ENCODE results near the gene PICALM. TPM values are rescaled to one million over a fixed set of nuclear protein-coding genes. Genes with fewer than 3 reads are reported as not detected.

PICALM gene
- total and polyA plus RNA-seq, 2 of the 4 experiments (the other 2 are of a cell fraction), result 235 to 453 TPM

DNA sequence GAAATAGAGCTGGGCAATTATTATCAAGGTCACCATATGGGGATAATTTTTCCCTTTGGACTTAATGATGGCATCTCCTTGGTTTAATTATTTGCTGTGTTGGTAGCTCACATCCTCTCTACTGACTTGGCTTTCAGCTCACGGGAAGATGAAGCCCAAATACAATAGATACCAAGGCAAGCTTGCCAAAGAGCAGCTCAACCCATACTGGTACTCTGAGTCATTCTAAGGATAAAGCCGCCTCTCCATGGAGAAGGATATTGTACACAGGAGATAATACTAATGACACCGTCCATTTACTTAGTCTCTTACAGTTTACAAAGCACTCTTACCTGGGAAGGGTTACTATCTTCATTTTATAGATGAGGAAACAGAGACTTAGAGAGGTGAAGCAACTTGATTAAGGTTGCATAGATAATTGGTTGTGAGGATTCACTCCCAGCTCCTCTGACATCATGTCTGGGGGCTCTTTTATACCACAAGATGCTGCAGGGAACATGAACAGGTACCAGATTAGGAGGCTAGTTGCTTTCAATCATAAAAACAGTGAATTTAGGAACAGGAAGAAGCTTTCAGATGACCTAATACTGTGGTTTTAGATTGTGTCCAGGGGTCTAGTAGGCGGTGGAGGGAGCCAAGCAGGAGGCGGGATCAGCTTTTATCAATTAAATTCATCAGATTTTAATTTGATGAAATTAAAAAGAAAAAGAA, 48.3 kb upstream of the PICALM start:
- H3K36me3 ChIP-seq (ENCODE audit: control insufficient read depth, insufficient read depth, low read length), result no peaks in the 10 kb centered on the region
- peak overlapping the region; percentile 39; the same call in 2 of the 3 replicates for H2BK15ac ChIP-seq (ENCODE audit: low read depth, low read length)
- dilution Hi-C loops (cut with HindIII; ENCODE audit: low sequenced_read_pairs, unreplicated experiment) (no loop called here), intact Hi-C loops (cut with micrococcal nuclease) (loop anchor here (2.0 kb wide), 1 partner anchor 48 kb away; the partner anchor contains the start of gene PICALM), in situ Hi-C loops (cut with MboI; ENCODE audit: low sequenced_read_pairs) (no loop called here)
- peak overlapping the region; percentile 21 for H2AK5ac ChIP-seq (ENCODE audit: low read depth, low read length)
- peaks cover 14% of the 10 kb centered on the region for H3K9me1 ChIP-seq (ENCODE audit: insufficient read depth, low read length)
- H2AFZ ChIP-seq (replicated peaks; ENCODE audit: low read length, poor library complexity), result no peak overlapping the region
- no peak overlapping the region; the same call in 1 of the 2 replicates for H4K5ac ChIP-seq (ENCODE audit: low read depth, low read length)
- ChIA-PET CTCF (interaction anchor here (1.0 kb wide), 1 partner anchor 19 kb away, joined by 3 read pairs; no protein-coding TSS in a partner anchor), POLR2A (ENCODE audit: unreplicated experiment) (interaction anchor here (0.5 kb wide), 2 partner anchors 16 to 468 kb away, joined by 4 to 17 read pairs; no protein-coding TSS in a partner anchor)
- H3K23ac ChIP-seq (ENCODE audit: low read depth, low read length), result peak overlapping the region; percentile 22; the same call in 1 of the 2 replicates
- H3K18ac ChIP-seq (ENCODE audit: low read depth, low read length), result peak overlapping the region; percentile 79; the same call in 1 of the 2 replicates
- H3K27me3 ChIP-seq (ENCODE audit: control insufficient read depth, insufficient read depth, low read length), result no peaks in the 10 kb centered on the region
- ATAC-seq (ENCODE audit: low read depth) (peak; percentile 28; the same call in 1 of the 2 replicates), DNase-seq (peak; percentile 65)
- no peaks in the 10 kb centered on the region for H3K9me3 ChIP-seq (ENCODE audit: control insufficient read depth, insufficient read depth, low read length)
- peak overlapping the region; percentile 79 for H2BK5ac ChIP-seq (ENCODE audit: low read depth, low read length, poor library complexity, severe bottlenecking)
- peak overlapping the region; percentile 62 for H2BK120ac ChIP-seq (ENCODE audit: low read depth, low read length)
- no peak overlapping the region for H3K27ac ChIP-seq (ENCODE audit: insufficient read depth, low read length)
- H3K14ac ChIP-seq (replicated peaks; ENCODE audit: low read depth, low read length), result peak overlapping the region; percentile 10
- peak overlapping the region; percentile 48; the same call in 1 of the 2 replicates for H3K4me2 ChIP-seq (ENCODE audit: low read depth, low read length)
- WGBS, 2 experiments (ENCODE audit: extremely low coverage in 2 of 2, insufficient read length in 1 of 2), result no CpG with 5 or more reads among the region's 5 CpGs
- H2AK9ac ChIP-seq (replicated peaks; ENCODE audit: low read depth, low read length, poor library complexity), result no peak overlapping the region
- peak overlapping the region; percentile 73 for H2BK20ac ChIP-seq (ENCODE audit: low read depth, low read length)
- H3K4me3 ChIP-seq (ENCODE audit: insufficient read depth, low read depth, low read length), result no peak overlapping the region
- H4K20me1 ChIP-seq (ENCODE audit: insufficient read depth, low read length), result no peaks in the 10 kb centered on the region
- H3K9ac ChIP-seq (ENCODE audit: low read depth, low read length), result no peak overlapping the region
- peaks cover 9% of the 10 kb centered on the region for H3K4me1 ChIP-seq (ENCODE audit: control insufficient read depth, insufficient read depth, low read length)
- TF ChIP-seq SMC3 (IDR thresholded peaks at IDR 0.05; ENCODE audit: low read depth, low read length) (no peak), MAFK (IDR thresholded peaks at IDR 0.05; ENCODE audit: low read depth, low read length) (no peak)
- H3K79me1 ChIP-seq (ENCODE audit: low read depth in 1 of 2, low read length in 2 of 2), result no peaks in the 10 kb centered on the region
- no peak overlapping the region for H3K56ac ChIP-seq (ENCODE audit: extremely low read depth, insufficient read depth, low read length)
- peak overlapping the region; percentile 34 for H4K91ac ChIP-seq (ENCODE audit: insufficient read depth, low read depth, low read length)
- peak overlapping the region; percentile 68 for H3K4ac ChIP-seq (ENCODE audit: low read depth, low read length)
- peak overlapping the region; percentile 5 to 7; a peak in 2 of 4 replicates for H4K8ac ChIP-seq (ENCODE audit: low read depth in 2 of 2, low read length in 2 of 2)
- no TSS peak for BruUV-seq (replicated peaks)

Measured in IMR-90 (cell line).